Stimulated activated CD8-positive, alpha-beta memory T cell treated with anti-CD3 and anti-CD28 coated beads, Interleukin-4, amount 100 ng/mL, for 24 hours (primary cell): ENCODE measurements around the gene PDK3.

Experiments
- DNase-seq: peaks from one replicate; pipeline ENCODE4 v3.0.0-alpha.2; 2020; ENCODE audit warnings: low read depth

The PDK3 gene

GRCh38 chrX:24482823-24483415 is 17.8 kb downstream of the PDK3 start:
- no peak for DNase-seq

GRCh38 chrX:24483596-24483995 is 18.5 kb downstream of the PDK3 start:
- DNase-seq = no peak

GRCh38 chrX:24485323-24485722 is 20.2 kb downstream of the PDK3 start:
- DNase-seq = no peak

- no peak for DNase-seq
Observed at GRCh38 chrX:24485976-24486680, 21.0 kb downstream of the PDK3 start.

DNA sequence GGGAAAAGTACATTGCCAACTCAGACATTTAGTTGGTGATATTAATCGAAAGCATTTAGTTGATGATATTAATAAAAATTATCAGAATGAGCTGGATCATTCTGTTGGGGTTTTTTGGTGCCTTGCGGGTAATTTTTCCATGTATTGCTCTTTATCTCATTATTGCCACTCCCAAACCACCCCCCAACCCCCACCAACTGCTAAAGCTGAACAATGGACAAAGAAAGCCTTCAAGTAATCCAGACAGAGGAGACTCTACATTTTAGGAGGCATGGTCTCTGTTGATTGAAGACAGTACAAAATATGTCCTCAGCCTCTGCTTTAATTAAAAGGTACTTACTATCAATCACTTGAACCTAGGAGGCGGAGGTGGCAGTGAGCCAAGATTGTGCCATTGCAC is 22.5 kb downstream of the PDK3 start:
- no peak for DNase-seq

- no peak for DNase-seq
Observed at GRCh38 chrX:24491741-24492140, 26.7 kb downstream of the PDK3 start.

GRCh38 chrX:24493740-24494581 is 28.9 kb downstream of the PDK3 start:
- no peak for DNase-seq

GRCh38 chrX:24494647-24495075 is 29.6 kb downstream of the PDK3 start:
- DNase-seq = no peak

DNA sequence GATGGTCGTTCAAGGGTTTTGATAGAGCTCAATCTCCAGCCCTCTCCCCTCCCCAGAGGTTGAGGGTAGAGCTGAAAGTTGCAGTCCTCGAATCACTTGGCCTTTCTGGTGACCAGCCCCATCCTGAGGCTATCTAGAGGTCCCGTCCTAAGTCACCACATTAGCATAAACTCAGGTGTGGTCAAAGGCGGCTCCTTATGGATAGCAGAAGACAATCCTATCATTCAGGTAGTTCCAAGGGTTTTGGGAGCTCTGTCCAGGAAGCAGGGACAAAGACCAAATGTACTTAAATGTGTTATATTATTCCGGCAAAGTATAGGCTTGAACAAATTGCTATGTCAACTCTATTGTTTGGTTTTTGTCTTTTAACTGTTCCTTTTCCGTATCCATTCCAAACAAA is 30.6 kb downstream of the PDK3 start:
- DNase-seq = no peak

GRCh38 chrX:24498181-24498580 is 33.1 kb downstream of the PDK3 start:
- DNase-seq = no peak

DNA sequence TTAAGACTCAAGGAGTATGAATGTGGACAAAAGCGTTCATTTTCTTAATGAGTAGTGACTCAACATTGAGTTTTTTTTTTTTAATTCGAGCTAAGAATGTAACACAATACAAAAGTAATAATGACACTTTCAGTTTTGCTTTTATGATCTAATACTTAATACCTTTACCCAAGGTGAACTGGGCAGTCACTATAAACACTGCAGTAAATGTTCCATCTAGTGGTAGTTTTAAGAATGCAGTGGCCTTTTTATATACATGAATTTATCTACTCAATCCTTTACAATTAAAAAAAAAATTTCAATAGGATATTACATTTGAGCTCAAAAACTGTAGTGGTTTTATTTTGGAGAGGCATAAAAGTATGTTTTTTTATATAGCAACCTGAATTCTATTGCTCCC is 33.9 kb downstream of the PDK3 start:
- DNase-seq = no peak

GRCh38 chrX:24506082-24506481 is 41.0 kb downstream of the PDK3 start:
- no peak for DNase-seq

GRCh38 chrX:24508375-24508774 is 43.3 kb downstream of the PDK3 start:
- DNase-seq = no peak

GRCh38 chrX:24513416-24513815 is 48.3 kb downstream of the PDK3 start:
- no peak for DNase-seq

DNA sequence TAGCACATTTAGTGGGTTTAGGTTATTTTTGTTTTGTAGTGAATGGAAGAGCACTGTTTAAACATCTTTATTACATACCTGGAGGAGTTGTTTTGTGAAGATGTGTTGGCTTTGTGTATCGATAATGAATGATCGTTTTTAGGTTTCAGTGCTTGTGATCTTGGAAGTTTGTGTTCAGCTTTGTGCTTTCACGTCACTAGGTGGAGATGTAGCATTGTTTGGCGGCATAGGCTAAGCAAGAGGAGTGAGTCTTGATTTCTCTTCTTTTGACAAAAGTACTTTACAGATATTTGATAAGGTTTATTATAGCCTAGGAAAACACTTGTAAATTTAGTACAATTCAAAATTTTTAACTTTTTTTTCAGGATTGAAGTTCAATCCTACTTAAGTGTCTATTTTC is 50.4 kb downstream of the PDK3 start:
- no peak for DNase-seq

DNA sequence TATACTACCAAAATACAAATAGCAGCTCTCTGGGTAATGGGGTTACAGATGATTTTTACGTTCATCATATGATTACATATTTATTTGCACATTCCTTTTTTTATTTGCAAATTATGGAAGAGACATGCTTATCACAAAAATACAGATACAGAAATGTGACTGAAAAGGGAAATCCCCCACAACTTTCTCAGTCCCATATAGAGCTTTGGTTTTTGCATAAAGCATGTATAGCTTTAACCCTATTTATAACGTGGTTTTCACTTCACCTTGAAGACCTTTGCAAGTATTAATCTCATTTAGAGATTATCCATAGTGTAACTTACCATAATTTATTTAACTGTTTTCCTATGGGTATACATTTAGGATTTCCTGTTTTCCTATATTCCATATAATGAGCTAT is 55.4 kb downstream of the PDK3 start:
- DNase-seq = no peak

DNA sequence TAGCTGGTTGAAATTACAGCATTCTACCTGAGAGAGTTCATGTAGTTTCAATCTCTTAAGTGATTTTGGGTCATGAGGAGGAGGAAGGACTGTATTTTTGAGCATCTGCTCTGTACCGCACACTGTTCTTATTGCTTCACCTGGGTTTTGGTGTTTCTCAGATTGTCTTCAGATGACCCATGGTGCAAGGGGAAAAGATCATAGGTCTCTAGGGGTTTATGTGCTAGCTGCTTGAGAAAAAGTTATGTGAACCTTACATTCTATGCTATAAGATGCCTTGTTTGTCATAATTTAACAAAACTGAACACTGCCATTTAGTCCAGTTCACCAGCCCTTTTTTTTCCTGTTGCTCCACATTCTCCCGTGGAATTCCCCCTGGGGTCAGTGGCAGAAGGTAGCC is 60.4 kb downstream of the PDK3 start:
- no peak for DNase-seq

GRCh38 chrX:24526616-24527015 is 61.5 kb downstream of the PDK3 start:
- no peak for DNase-seq

DNA sequence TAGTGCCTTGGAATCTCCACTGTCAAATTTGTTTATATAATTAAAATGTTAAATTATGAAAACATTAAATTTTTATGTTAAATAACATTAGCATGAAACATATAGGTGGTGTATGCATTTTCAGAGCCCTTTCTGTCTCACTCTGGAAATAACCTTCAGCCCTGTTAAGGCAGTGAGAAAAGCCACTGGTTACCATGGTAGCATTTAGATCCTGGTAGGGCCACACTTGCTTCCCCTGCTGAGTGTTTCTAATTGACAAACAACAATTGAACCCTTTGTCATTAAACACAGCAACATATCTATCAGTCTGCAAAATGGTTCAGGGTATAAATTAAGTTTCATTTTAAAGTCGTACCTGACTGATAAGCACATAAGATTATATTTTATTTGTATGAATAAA is 63.5 kb downstream of the PDK3 start:
- DNase-seq = no peak

GRCh38 chrX:24536551-24536950 is 71.5 kb downstream of the PDK3 start:
- no peak for DNase-seq

DNA sequence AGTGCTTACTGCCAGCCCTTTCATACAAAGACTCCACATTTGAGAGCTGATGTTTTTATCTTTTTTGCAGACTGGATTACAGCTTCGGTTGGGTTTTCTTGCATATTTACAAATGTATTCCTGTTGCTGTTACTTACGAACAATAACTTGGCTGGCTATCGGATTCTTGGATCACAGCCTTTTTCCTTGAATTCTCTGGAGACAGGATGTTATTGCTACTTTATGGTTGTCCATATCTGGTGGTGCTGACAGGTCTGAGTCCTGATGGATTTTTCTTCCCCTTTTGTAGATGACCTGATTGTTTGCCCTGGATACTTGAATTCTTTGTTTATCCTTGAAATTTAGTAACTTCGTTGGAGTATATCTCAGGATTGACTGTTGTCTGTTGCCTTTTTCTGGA is 77.7 kb downstream of the PDK3 start:
- no peak for DNase-seq

GRCh38 chrX:24547961-24548360 is 82.9 kb downstream of the PDK3 start:
- DNase-seq = no peak

DNA sequence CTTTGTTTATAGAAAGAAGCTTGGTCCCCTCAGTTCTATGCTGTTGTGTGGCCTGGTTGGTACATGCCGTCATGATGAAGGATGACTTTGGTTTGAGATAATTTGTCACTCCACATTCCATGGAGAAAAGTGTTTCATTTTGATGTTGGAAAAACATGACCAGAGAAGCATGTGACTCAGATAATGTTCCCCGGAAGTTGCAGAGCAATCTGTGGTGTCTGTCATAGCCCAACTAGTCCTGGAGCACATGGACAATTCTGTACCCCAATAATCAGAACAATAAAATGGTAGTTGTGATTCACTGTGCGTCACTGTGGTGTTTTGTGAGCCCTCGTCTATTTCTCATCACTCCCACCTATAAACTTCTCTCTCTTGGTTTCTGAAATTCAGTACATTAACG is 85.1 kb downstream of the PDK3 start:
- no peak for DNase-seq
